HepG2 (cell line): ENCODE data around the gene PDE4C. TPM values are rescaled to one million over a fixed set of nuclear protein-coding genes. Genes with fewer than 3 reads are reported as not detected.

Source experiments
- CBX1 ChIP-seq: IDR thresholded peaks from one replicate; pipeline ENCODE4 v1.6.1; 2016; ENCODE audit warnings: antibody characterized with exemption, low read depth
- EEA1 ChIP-seq: sonication (generic); formaldehyde crosslinking; IDR thresholded peaks from 2 replicates; pipeline ENCODE4 v1.5.1; 2020; ENCODE audit warnings: mild to moderate bottlenecking, missing genetic modification reagents, borderline replicate concordance
- HOXA7 ChIP-seq: sonication (generic); formaldehyde crosslinking; IDR thresholded peaks from 2 replicates; pipeline ENCODE4 v1.8.1; 2022; ENCODE audit warnings: mild to moderate bottlenecking, missing genetic modification reagents, moderate library complexity
- KDM5B ChIP-seq: sonication (generic); formaldehyde crosslinking; IDR thresholded peaks from 2 replicates; pipeline ENCODE4 v1.4.0; 2020; ENCODE audit warnings: missing genetic modification reagents, mild to moderate bottlenecking, borderline replicate concordance
- MBNL3 ChIP-seq: fragments of 250-450 bp; sonication (Bioruptor Pico); conservative IDR thresholded peaks from 2 replicates; pipeline ENCODE4 v1.8.0; 2022; ENCODE audit warnings: mild to moderate bottlenecking, inconsistent platforms
- MEIS1 ChIP-seq: sonication (generic); formaldehyde crosslinking; IDR thresholded peaks from 2 replicates; pipeline ENCODE4 v1.9.0; 2021; ENCODE audit warnings: mild to moderate bottlenecking, missing genetic modification reagents, moderate library complexity, borderline replicate concordance
- NFE2L1 ChIP-seq: sonication (generic); formaldehyde crosslinking; IDR thresholded peaks from 2 replicates; pipeline ENCODE4 v1.4.0; 2020; ENCODE audit warnings: missing genetic modification reagents, mild to moderate bottlenecking, borderline replicate concordance
- RFXAP ChIP-seq: sonication (generic); formaldehyde crosslinking; IDR thresholded peaks from 2 replicates; pipeline ENCODE4 v1.4.0; 2020; ENCODE audit warnings: missing genetic modification reagents, borderline replicate concordance
- STAG1 ChIP-seq: sonication (generic); formaldehyde crosslinking; IDR thresholded peaks from 2 replicates; pipeline ENCODE4 v1.4.0; 2020; ENCODE audit warnings: missing genetic modification reagents
- ZBTB7B ChIP-seq: sonication (generic); formaldehyde crosslinking; IDR thresholded peaks from 2 replicates; pipeline ENCODE4 v1.4.0; 2020; ENCODE audit warnings: missing genetic modification reagents
- ZFP36L2 ChIP-seq: sonication (generic); formaldehyde crosslinking; IDR thresholded peaks from 2 replicates; pipeline ENCODE4 v1.4.0; 2020; ENCODE audit warnings: missing genetic modification reagents
- ZNF329 ChIP-seq: sonication (generic); formaldehyde crosslinking; IDR thresholded peaks from 2 replicates; pipeline ENCODE4 v1.9.0; 2021; ENCODE audit warnings: low read depth, mild to moderate bottlenecking, missing genetic modification reagents
- ZNF431 ChIP-seq: sonication (generic); formaldehyde crosslinking; IDR thresholded peaks from 2 replicates; pipeline ENCODE4 v1.9.0; 2022; ENCODE audit warnings: missing genetic modification reagents, low read depth, mild to moderate bottlenecking, borderline replicate concordance
- ZNF737 ChIP-seq: sonication (generic); formaldehyde crosslinking; IDR thresholded peaks from 2 replicates; pipeline ENCODE4 v1.5.0; 2020; ENCODE audit warnings: missing genetic modification reagents, mild to moderate bottlenecking, borderline replicate concordance
- ZNF781 ChIP-seq: sonication (generic); formaldehyde crosslinking; IDR thresholded peaks from 2 replicates; pipeline ENCODE4 v1.5.1; 2020; ENCODE audit warnings: borderline replicate concordance, mild to moderate bottlenecking, missing genetic modification reagents; ENCODE audit errors: not compliant biosample characterization
- ZSCAN22 ChIP-seq: sonication (generic); formaldehyde crosslinking; IDR thresholded peaks from 2 replicates; pipeline ENCODE4 v1.4.0; 2020; ENCODE audit warnings: mild to moderate bottlenecking, missing genetic modification reagents
- polyA plus RNA-seq, 8 experiments: library from polyadenylated mRNA; depleted of rRNA in 3 of 8; stranded (reverse) in 7 of 8; unstranded in 1 of 8; fragments of >200 nt; fragmentation: Illumina TruSeq in 4 of 8; extraction: Trizol in 4 of 8; gene quantifications; 2 replicates each; pipeline versions ENCODE4 v1.2.1 to v1.2.3, GENCODE V29; 2011 to 2016; ENCODE audit warnings: low read depth in 4 of 8, missing spikeins in 1 of 8, mixed read lengths in 1 of 8; ENCODE audit not compliant: insufficient read depth in 1 of 8
- total RNA-seq, 5 experiments: library from RNA; depleted of rRNA; stranded (reverse); fragments of >200 nt; fragmentation: Illumina TruSeq; extraction: Trizol; gene quantifications; 2 replicates each; pipeline ENCODE4 v1.2.3, GENCODE V29; 2016; ENCODE audit warnings: low read depth in 1 of 5
- TF ChIP-seq, protein P1 (sequence below): sonication (generic); formaldehyde crosslinking; IDR thresholded peaks from 2 replicates; pipeline ENCODE4 v1.5.0; 2020; ENCODE audit warnings: missing genetic modification reagents
- TF ChIP-seq, protein P2 (sequence below): sonication (generic); formaldehyde crosslinking; IDR thresholded peaks from 2 replicates; pipeline ENCODE4 v1.5.1; 2020; ENCODE audit warnings: mild to moderate bottlenecking, missing genetic modification reagents, borderline replicate concordance
- TF ChIP-seq, protein P3 (sequence below): sonication (generic); formaldehyde crosslinking; IDR thresholded peaks from 2 replicates; pipeline ENCODE4 v1.4.0; 2020; ENCODE audit warnings: mild to moderate bottlenecking, missing genetic modification reagents
- TF ChIP-seq, protein P4 (sequence below), 2 experiments: sonication (generic) in 1 of 2; formaldehyde crosslinking in 1 of 2; IDR thresholded peaks; 2 replicates each; pipeline versions ENCODE4 v1.4.0 to v1.6.1; 2016 to 2020; ENCODE audit warnings: borderline replicate concordance in 1 of 2, low read depth in 1 of 2, mild to moderate bottlenecking in 1 of 2, missing genetic modification reagents in 1 of 2

The PDE4C gene
- total and polyA plus RNA-seq, 2 of the 13 experiments (the other 11 are each of a cell fraction or from before 2014, with no cell fraction given), result 1.4 to 14.0 TPM

DNA sequence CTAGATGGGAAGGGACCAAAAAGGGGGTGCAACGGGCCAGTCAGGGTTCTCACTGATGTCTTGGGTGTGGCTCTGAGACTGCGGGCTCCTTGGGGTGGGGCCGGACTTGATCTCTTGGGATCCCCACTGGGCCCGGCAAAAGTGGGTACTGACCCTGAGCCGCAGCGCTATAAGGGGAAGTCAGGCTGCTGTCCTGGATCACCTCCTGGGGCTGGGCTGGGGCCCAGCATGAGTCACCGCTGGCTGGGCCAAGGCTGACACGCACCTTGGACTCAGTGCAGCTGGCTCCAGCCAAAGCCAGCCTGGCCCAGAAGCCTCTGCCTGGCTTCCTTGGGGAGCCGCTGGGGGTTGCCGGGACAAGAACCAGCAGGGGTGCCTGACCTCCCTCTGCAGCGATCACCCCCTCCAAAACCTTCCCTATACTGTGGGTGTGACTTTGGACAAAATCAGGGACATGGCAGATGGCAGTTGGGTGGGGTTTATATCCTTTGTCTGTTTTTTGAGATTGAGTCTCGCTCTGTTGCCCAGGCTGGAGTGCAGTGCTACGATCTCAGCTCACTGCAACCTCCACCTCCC is 48.6 kb upstream of the PDE4C start (continued):
- TF ChIP-seq ZNF431, result peak; percentile 47; the same call in 1 of the 2 replicates
- no peak for TF ChIP-seq HOXA7
- TF ChIP-seq, protein P1, sequence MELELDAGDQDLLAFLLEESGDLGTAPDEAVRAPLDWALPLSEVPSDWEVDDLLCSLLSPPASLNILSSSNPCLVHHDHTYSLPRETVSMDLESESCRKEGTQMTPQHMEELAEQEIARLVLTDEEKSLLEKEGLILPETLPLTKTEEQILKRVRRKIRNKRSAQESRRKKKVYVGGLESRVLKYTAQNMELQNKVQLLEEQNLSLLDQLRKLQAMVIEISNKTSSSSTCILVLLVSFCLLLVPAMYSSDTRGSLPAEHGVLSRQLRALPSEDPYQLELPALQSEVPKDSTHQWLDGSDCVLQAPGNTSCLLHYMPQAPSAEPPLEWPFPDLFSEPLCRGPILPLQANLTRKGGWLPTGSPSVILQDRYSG (CRISPR knock-in tag), result no peak
- TF ChIP-seq, protein P2, sequence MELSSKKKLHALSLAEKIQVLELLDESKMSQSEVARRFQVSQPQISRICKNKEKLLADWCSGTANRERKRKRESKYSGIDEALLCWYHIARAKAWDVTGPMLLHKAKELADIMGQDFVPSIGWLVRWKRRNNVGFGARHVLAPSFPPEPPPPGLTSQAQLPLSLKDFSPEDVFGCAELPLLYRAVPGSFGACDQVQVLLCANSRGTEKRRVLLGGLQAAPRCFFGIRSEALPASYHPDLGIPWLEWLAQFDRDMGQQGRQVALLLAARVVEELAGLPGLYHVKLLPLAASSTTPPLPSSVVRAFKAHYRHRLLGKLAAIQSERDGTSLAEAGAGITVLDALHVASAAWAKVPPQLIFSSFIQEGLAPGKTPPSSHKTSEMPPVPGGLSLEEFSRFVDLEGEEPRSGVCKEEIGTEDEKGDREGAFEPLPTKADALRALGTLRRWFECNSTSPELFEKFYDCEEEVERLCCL (CRISPR knock-in tag), result no peak
- TF ChIP-seq, protein P3, sequence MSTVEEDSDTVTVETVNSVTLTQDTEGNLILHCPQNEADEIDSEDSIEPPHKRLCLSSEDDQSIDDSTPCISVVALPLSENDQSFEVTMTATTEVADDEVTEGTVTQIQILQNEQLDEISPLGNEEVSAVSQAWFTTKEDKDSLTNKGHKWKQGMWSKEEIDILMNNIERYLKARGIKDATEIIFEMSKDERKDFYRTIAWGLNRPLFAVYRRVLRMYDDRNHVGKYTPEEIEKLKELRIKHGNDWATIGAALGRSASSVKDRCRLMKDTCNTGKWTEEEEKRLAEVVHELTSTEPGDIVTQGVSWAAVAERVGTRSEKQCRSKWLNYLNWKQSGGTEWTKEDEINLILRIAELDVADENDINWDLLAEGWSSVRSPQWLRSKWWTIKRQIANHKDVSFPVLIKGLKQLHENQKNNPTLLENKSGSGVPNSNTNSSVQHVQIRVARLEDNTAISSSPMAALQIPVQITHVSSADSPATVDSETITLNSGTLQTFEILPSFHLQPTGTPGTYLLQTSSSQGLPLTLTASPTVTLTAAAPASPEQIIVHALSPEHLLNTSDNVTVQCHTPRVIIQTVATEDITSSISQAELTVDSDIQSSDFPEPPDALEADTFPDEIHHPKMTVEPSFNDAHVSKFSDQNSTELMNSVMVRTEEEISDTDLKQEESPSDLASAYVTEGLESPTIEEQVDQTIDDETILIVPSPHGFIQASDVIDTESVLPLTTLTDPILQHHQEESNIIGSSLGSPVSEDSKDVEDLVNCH (CRISPR knock-in tag), result no peak
- TF ChIP-seq, protein P4, sequence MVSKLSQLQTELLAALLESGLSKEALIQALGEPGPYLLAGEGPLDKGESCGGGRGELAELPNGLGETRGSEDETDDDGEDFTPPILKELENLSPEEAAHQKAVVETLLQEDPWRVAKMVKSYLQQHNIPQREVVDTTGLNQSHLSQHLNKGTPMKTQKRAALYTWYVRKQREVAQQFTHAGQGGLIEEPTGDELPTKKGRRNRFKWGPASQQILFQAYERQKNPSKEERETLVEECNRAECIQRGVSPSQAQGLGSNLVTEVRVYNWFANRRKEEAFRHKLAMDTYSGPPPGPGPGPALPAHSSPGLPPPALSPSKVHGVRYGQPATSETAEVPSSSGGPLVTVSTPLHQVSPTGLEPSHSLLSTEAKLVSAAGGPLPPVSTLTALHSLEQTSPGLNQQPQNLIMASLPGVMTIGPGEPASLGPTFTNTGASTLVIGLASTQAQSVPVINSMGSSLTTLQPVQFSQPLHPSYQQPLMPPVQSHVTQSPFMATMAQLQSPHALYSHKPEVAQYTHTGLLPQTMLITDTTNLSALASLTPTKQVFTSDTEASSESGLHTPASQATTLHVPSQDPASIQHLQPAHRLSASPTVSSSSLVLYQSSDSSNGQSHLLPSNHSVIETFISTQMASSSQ (IDR thresholded peaks at IDR 0.05; ENCODE audit: low read depth), result no peak; the same call in 1 of the 2 replicates
- TF ChIP-seq, protein P4 (CRISPR knock-in tag; IDR thresholded peaks at IDR 0.05; ENCODE audit: borderline replicate concordance), result peak; percentile 29; the same call in 1 of the 2 replicates
- TF ChIP-seq STAG1 (CRISPR knock-in tag), result peak; percentile 28; the same call in 1 of the 2 replicates
- TF ChIP-seq EEA1, result no peak
- no peak for TF ChIP-seq ZFP36L2
- TF ChIP-seq RFXAP, result 0 out of 2 replicates have a peak, but pooled peaks have one; percentile 40
- TF ChIP-seq MEIS1 (CRISPR knock-in tag), result no peak; the same call in 1 of the 2 replicates
- peak; percentile 82 for TF ChIP-seq ZNF781 (CRISPR knock-in tag)
- 0 out of 2 replicates have a peak, but pooled peaks have one; percentile 50 for TF ChIP-seq ZNF329
- peak; percentile 32; the same call in 1 of the 2 replicates for TF ChIP-seq ZBTB7B (CRISPR knock-in tag)
- no peak for TF ChIP-seq MBNL3 (CRISPR knock-in tag)
- TF ChIP-seq NFE2L1, result no peak
- TF ChIP-seq ZSCAN22 (CRISPR knock-in tag), result no peak
- no peak for TF ChIP-seq KDM5B
- TF ChIP-seq CBX1, result no peak
- TF ChIP-seq ZNF737 (CRISPR knock-in tag), result no peak
